HG03060 (cell line): ENCODE results near the gene GOLGA8B.
"Not testable (repeated sequence)": the region's sequence is repeated elsewhere in the genome, so short reads cannot be mapped to it uniquely, and the experiment has no call there.

Experiments used
- ATAC-seq: cut with Tn5 transposase; IDR thresholded peaks from one replicate; pipeline ENCODE4 v1.9.1; 2021; ENCODE audit warnings: low read depth, moderate number of reproducible peaks; ENCODE audit not compliant: unreplicated experiment

The GOLGA8B gene

DNA sequence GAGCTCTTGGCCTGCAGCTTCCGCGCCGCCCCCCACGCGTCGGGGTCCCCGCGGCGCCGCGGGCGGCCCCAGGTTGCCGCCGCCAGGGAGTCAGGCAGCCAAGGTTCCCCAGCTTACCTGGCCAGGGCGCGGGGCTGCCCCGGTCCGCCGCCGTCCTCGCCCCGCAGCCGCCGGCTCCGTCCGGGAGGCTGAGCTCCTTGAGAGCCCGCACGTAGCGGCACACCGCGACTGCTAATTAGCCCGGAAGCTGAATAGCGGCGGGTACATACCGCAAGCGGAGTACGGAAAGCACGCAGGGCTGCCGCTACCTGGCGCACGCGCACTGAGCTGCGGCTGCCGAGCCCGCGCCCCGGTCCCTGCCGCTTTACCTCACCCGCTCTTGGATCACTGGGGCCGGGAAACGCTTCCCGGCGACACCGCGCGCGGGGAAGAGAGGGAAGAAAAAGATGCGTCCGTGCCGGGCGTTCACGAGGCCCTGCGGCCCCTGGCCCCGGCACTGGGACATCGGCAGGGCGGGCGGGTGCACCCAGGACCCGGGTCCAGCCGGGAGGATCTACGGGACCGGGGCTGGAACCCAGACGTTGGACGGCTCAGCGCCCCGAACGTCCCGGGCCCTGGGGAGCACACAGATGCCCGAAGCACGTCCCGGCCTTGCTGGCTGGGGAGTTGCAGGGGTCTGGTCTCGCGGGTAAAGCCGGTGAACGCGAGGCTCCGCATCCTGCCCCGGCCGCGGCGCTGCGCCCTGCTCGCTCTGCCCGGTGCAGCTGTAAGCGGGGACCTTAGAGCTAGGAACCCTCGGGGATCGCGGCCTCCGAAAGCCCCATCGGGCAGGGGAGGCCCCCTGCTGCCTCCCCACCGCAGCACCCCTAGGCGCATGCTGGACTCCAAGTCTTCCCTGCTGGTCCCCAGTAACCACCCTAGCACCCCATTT, at the start of gene GOLGA8B:
GOLGA8B (minus strand) TSS at position 253 of the 931 bp plus-strand sequence. CDS start 47,739 bp downstream, outside the sequence.
- peak; percentile 33 for ATAC-seq

GRCh38 chr15:34633165-34633564, 49.7 kb upstream of the GOLGA8B start:
- not testable (repeated sequence) for ATAC-seq

- no peak for ATAC-seq
These were observed 45.2 kb upstream of the GOLGA8B start for GRCh38 chr15:34628577-34629152.

GRCh38 chr15:34625007-34625406, 41.6 kb upstream of the GOLGA8B start:
- no peak for ATAC-seq

DNA sequence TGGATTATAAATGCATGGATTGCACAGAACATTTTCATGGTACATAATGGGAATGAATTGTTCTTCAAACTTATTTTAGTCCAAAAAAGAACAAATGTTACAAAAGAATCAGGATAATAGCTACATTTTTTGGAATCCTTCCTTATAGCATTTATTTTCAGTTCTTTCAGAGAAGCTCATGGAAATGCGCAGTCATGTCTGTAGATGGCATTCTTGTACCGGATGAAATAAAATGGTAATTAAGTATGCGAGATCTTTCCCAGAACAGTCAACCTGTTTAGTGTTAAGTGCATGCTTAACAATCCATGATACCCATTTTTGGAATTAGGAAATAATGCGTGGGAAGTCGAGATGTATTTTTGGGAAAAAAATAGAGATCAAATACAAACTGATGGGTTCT, 38.2 kb upstream of the GOLGA8B start:
- ATAC-seq: no peak

GRCh38 chr15:34620814-34621213, 37.4 kb upstream of the GOLGA8B start:
- ATAC-seq: no peak

GRCh38 chr15:34620142-34620541, 36.7 kb upstream of the GOLGA8B start:
- ATAC-seq: no peak

GRCh38 chr15:34619151-34619550, 35.7 kb upstream of the GOLGA8B start:
- no peak for ATAC-seq

DNA sequence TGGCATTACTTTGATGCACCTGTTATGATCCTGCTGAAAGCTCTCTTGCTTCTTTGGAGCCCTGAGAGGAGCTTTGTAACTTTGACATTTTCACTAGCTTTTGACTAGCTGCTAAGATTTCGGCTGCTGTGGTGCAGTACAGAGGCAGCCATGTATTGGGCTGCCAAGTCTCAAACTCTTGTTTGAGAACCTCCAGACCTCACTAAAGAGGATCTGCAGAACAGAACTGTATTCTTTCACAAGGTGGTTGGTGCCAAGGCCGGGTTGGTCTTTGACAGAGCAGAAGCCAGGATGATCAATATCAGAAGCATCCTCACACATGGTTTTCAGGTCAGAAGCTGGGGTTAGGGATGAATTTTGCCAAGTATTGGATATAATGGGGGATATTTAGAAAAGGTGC, 34.6 kb upstream of the GOLGA8B start:
- no peak for ATAC-seq

GRCh38 chr15:34616613-34617012, 33.2 kb upstream of the GOLGA8B start:
- no peak for ATAC-seq

DNA sequence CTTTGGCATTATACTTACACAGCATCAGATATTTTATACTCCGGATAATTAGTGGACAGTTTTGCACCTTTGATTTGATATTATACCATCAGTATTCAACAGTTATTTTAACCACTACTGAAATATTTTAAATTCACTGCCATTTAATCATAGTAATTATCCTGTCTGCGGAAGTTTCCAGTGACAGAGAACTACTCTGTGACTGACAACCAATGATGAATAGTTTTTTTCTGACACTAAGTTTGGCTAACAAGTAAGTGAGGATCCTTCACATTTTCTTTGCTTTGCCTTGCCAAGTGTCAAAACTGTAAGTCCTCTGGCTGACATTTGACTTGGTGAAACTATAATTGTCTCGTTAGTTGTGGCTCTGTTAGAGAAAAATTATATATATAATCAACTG, 30.5 kb upstream of the GOLGA8B start:
- no peak for ATAC-seq

GRCh38 chr15:34613301-34613700, 29.9 kb upstream of the GOLGA8B start:
- no peak for ATAC-seq

GRCh38 chr15:34610354-34610753, 26.9 kb upstream of the GOLGA8B start:
- no peak for ATAC-seq

DNA sequence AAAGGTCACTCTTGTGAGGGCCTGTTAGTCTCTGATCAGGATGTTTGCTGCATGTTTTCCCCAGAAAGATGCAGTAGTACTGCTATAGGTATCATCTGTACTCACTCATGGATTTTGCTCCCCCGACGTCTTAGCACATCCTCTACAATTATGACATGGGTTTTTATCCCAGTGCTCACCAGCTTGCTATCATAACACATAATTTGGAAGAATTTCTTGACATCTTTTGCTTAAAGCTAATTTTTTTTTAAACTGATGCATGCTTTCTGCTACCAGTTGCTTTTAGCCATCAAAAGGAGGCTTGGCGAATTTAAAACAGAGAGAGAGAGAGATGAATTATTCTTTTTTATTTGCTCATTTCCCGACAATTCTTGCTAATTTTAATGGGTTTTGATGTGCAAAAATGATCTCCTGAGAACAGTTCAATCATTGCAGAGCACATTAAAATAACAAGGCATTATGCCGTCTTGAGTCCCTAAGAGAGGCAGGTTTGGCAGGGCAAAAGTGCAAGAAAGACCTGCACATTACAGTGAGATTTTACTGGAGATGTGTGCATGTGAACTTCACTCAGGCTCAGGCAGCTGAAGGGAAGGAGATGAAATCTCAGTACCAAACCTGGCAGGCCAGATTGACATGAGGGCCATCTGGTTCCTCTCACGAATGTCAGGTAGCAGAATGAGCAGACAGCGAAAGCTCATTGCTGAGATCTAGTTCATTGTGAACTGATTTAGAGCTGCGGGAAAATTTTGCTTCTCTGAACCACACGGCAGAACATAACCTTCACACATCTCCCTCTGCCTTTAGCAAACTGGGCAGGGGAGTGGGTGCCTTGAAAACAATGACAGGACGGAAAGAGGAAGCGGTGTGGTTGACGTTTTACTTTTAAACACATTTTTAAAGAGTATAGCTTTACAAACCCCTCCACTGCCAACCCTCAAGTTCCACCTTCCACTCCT, 25.9 kb upstream of the GOLGA8B start:
- no peak for ATAC-seq

GRCh38 chr15:34608517-34608916, 25.1 kb upstream of the GOLGA8B start:
- ATAC-seq: no peak

DNA sequence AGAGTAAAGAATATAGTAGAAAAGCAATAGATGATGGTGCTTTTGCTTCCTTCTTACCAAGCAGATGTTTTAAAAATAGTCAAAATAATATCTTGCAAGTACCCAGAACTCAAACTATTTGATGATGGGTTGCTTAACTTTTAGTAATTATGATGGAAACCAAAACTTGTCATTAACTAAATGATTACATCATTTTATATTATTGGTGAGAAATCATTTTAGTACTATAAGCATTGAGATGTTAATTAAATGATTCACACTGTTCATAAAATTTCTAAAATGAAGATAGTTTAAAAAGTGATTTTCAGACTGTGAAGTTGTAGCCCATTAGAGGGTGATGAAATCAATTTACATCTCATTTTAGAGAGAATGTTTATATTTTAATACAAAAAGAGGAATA, 24.4 kb upstream of the GOLGA8B start:
- no peak for ATAC-seq

DNA sequence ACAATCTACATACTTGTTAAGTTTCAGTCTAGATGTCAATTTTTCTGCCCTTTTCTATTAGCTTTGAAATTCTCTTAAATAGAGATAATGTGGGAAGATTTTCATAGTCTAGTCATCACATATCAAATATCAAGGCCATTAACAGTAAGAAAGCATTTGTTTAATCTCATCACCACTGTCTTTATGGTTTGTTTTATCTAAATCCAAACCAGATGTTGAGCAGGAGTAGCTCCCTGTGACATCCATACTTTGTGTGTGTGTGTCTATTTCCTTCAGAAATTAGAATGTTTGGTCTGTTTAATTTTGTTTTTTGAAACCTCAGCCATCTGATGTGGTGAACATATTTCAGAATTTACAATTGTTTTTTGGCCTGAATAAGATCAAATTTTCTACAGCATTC, 23.1 kb upstream of the GOLGA8B start:
- no peak for ATAC-seq

DNA sequence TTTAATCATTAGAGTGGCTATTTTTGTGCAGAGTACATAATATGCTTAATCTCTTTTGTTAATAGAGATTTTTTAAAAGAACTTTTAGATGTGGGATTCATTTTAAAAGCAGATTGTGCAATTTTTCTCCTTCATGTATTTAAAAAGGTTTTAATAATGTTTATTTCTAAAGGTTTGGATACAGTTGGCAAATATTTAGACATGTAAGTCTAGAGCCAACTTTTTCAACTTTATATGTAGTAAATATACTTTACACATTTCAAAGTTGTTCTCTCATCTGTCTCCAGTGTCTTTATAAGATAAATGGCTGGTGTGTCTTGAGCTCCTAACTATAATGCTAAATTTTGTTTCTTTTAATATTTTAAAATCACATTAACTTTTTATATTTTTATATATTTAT, 22.7 kb upstream of the GOLGA8B start:
- ATAC-seq: no peak

GRCh38 chr15:34603095-34603494, 19.6 kb upstream of the GOLGA8B start:
- ATAC-seq: no peak

DNA sequence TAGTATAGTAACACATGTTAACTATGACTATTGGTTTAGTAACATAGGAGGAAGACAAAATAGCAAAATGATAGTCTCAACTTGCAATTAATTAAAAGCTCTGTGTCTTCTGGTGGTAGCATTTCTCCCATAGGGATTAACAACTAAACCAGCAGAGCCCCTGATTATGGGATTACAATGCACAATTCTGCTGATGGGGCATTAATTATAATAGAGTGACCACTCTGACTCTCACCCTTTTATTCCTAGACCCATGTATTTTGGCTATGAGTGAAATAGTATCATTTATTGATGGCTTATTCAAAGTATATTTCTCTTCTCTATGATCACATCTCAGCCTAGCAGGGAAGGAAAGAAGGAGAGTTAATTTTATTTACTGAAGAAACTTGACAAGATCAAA, 17.5 kb upstream of the GOLGA8B start:
- ATAC-seq: no peak
